Sciatic nerve (tissue), 2 donors: ENCODE measurements around the gene TTLL5. TPM values are rescaled to one million over a fixed set of nuclear protein-coding genes. Genes with fewer than 3 reads are reported as not detected.
A peak's percentile ranks its signal among the peaks of the same experiment; 100 is the strongest.
"Not testable (repeated sequence)": the region's sequence is repeated elsewhere in the genome, so short reads cannot be mapped to it uniquely, and the experiment has no call there.

Experiments used
- ATAC-seq: fragments of 200-7000 bp; cut with Tn5 transposase; one replicate; pipeline ENCODE4 v1.9.1; 2020; ENCODE audit warnings: mild to moderate bottlenecking, moderate library complexity
- DNase-seq: peaks from one replicate; pipeline ENCODE4 v3.0.0-alpha.2; 2020; ENCODE audit warnings: low spot score
- intact Hi-C: fragments of 100-400 bp; cut with DNase I; formaldehyde crosslinking; loops from one replicate; pipeline ENCODE4 v1.14.2; 2022
- total RNA-seq: library from RNA; stranded (reverse); fragmentation: NEBNext Ultra II Directional; extraction: Animal tissue kit (Norgen Biotek cat#: 25700); gene quantifications from one replicate; pipeline ENCODE4 v1.2.1, GENCODE V29; 2021
- donor health status: DM: no; HTN: no; CAD: no.
- donor health status: DM: no; HTN: no; CAD: no.

The TTLL5 gene
- total RNA-seq, 1 donor from 2014 or later = 44.0 TPM

DNA sequence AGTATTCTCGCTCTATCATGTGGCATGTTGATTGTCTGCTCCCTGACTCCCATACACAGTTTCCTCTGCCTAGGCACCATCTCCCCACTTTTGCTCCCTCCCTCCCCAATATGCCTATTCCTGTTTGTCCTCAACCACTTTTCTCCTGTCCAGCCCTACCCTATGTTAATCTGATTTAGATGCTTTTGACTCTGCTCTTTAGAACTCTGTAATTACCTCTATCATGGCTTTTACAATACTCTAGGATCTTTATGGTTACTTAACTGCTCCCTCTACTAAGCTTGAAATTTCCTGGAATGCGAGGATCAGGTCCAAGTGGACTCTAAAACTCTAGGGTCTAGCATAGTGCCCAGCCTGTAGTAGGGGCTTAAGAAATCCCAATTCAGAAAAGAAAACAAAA, 252.1 kb downstream of the TTLL5 start:
- intact Hi-C loops = no loop called here
- no peak for DNase-seq
- ATAC-seq = no peak

DNA sequence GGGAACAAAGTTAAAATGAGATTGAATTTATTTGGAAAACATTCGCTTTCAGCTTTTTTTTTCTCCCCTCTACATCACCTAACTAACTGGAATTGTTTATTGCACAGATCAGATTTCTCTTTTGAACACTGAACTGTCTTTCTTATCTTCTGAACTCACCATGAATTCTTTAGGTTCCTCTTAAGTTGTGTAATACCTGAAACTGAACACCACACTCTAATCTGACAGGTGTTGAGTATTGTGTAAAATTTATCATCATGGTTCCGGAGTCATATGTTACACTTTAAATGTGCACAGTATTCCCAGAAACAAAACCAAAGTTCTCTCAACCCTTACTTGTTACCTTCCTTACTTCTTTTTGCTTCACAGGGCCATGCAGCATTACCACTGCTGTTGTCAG, 254.0 kb downstream of the TTLL5 start:
- intact Hi-C loops = no loop called here
- ATAC-seq (no peak), DNase-seq (no peak)

DNA sequence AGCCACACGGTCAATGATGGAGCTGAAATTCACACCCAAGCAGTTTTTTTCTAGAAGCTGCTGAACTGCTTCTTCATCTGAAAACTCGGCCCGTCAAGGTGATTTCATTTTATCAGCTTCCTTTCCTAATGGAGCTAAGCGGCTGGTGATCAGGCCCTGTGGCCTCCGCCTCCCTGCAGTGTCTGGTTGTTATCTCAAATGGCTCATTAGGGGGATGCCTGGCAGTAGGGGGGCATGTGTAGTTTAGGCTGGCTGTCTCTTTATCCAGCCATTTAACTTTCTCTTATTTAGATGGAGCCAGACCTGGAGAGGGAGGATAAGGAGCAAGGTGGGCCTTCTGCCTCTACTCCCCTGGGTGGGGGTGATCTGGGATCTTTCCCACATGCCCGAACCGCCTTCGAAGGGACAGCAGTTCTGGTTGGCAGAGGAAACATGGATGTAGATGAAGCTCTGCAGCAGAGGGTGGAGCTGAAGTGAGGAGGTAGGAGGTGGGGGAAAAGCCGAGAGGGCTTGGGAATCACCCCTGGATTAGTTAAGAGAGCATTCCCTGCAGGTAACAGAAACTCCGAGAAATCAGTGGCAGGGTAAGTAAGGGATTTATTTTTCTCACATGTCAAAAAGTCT, 256.4 kb downstream of the TTLL5 start:
- intact Hi-C loops = no loop called here
- ATAC-seq = no peak
- no peak for DNase-seq

DNA sequence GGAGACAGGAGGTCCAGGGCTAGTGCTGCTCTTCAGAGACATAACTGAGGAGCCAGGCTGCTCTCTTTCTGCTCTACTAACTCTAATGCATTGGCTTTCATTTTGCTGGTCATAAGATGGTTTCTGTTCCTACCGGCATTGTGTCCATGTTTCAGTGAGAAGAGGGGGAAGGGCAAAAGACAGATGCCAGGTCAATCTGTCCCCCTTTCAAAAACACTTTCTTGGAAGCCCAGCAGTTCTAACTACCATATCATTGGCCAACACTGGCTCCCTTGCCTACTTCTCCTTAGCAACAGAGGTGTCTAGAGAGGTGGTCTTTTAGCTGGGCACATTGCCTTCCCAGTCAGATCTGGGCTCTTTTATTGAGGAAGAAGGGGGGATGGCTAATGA, 256.9 kb downstream of the TTLL5 start:
- DNase-seq (no peak), ATAC-seq (no peak)
- intact Hi-C loops = no loop called here

DNA sequence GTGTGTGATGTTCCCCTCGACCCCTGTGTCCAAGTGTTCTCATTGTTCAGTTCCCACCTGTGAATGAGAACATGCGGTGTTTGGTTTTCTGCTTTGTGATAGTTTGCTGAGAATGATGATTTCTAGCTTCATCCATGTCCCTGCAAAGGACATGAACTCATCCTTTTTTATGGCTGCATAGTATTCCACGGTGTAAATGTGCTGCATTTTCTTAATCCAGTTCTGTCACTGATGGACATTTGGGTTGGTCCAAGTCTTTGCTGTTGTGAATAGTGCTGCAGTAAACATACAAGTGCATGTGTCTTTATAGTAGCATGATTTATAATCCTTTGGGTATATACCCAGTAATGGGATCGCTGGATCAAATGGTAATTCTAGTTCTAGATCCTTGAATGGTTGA, 259.4 kb downstream of the TTLL5 start:
- ATAC-seq, DNase-seq, intact Hi-C loops: not testable (repeated sequence)

DNA sequence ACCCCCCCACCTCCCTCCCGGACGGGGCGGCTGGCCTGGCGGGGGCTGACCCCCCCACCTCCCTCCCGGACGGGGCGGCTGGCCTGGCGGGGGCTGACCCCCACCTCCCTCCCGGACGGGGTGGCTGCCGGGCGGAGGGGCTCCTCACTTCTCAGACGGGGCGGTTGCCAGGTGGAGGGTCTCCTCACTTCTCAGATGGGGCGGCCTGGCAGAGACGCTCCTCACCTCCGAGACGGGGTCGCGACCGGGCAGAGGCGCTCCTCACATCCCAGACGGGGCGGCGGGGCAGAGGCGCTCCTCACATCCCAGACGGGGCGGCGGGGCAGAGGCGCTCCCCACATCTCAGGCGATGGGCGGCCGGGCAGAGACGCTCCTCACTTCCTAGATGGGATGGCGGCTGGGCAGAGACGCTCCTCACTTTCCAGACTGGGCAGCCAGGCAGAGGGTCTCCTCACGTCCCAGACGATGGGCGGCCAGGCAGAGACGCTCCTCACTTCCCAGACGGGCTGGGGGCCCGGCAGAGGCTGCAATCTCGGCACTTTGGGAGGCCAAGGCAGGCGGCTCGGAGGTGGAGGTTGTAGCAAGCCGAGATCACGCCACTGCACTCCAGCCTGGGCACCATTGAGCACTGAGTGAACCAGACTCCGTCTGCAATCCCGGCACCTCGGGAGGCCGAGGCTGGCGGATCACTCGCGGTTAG, 264.2 kb downstream of the TTLL5 start:
- ATAC-seq, intact Hi-C loops, DNase-seq: not testable (repeated sequence)

DNA sequence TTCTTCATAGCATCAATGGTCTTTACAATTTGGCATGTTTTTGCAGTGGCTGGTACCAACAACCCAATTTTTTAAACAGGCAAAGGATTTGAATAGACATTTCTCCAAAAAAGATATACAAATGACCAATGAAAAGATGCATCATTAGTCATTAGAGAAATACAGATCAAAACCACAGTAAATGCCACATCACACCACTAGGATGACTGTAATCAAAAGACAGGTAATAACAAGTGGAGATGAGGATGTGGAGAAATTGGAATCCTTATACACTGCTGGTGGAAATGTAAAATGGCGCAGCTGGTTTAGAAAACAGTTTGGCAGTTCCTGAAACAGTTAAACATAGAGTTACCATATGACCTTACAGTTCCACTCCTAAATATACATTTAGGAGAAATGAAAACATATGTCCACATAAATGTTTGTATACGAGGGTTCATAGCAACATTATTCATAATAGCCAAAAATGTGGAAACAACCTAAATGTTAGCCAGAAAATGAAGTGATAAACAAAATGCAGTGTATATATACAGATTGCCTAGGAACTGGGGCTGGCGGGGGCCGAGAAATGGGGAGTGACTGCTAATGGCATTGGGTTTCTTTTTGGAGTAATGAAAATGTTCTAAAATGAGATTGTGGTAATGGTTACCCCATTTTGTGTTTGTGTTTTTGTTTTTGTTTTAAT, 265.5 kb downstream of the TTLL5 start:
- ATAC-seq = no peak
- intact Hi-C loops = no loop called here
- DNase-seq = no peak

DNA sequence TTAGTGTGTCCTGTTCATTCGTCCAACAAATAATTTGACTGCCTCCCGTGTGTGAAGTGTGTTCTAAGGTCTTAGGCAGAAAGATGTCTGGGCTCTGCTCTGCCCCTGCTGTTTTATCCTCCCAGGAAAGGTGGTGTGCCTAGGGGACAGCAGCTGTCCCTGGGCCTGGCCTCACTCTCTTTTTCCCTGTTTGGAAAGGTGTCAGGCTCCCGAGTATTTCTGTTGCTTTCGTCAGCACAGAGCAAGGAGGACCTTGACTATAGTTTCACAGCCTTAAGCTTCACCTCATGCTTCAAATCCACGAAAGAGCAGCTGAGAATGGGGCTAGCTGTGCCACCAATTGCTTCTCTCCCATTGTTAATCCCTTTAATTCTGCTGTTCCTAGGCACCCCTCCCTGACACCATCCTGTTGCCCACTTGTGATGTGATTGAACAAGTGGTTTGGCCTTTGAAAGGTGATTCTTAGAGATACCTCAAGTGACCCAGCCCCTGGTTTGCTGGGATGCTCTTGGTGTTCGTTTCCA, 266.6 kb downstream of the TTLL5 start:
- DNase-seq = no peak
- ATAC-seq = no peak
- intact Hi-C loops = no loop called here

DNA sequence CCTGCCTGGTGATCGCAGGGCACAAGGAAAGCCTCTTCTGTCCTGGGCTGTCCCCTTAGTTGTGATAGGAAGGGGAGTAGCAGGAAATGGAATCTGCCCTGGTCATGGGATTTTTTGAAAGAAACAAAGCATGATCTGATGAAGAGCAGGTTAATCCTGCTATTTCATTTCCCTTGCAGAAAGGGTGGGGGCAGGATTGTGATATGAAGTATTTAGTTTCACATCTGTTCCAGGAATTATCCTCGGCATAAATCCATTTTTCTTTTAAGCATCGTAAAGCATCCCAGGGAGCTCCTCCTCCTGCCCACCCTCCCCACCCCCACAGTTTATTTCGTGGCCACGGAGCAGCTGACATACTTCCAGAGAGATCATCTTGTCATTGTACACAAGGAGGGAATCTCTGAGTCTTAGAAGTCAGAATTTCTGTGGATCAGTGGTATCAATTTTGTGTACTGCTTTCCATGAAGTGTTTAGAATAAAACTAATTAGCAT, 267.7 kb downstream of the TTLL5 start:
- DNase-seq (no peak), ATAC-seq (peak; percentile 44)
- intact Hi-C loops = no loop called here

DNA sequence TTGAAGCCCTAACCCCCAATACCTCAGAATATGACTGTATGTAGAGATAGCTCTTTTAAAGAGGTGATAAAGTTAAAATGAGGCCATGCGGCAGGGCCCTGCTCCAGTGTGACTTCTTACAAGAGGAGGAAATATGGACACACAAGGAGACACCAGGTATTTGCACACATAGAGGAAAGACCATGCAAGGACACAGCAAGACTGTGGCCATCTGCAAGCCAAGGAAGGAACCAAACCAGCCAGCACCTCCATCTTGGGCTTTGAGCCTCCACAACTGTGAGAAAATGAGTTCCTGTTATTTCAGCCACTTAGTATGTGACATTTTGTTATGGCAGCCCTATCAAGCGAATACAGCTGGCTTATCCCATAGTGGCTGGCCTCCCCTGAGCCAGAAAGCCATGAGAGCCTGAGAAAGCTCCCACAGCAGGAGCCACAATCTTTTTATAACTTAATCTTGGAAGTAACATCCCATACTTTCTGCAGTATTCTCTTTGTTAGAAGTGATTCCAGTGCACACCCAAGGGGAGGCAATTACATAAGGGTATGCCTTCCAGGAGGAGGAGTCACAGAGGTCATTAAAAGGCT, 272.8 kb downstream of the TTLL5 start:
- ATAC-seq = no peak
- no peak for DNase-seq
- intact Hi-C loops = loop anchor here (5.0 kb wide), 1 partner anchor 1907 kb away; no protein-coding TSS in a partner anchor

DNA sequence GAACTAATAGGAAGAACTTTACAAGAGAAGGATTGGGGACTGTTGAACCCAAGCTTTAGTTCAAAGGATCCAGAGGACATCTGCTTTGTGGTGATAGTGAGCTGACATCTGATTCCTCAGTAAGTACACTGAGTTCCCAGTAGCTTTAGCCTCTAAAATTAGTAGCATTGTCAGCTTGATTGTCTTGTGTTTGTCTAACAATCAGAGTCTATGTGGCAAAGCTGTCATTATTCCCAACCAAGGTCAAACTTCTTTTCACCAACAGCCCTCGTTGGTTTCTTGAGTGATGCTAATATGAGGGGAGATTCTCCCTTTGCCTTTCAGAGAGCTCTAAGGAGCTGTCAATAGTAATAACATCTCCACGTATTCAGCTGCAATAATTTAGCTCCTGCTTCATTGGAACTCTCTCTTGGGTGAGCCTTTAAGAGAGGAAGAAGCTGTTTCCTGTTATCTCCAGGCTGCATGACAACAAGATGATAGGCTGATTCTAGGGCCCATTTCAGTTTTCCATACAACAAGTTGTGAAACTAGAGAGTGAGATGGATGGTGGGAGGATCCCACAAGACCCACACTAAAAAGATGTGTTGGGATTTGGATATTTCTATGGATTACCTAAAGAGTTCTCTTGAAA, 274.1 kb downstream of the TTLL5 start:
- intact Hi-C loops = loop anchor here (5.0 kb wide), 1 partner anchor 1908 kb away; no protein-coding TSS in a partner anchor
- DNase-seq = no peak
- ATAC-seq = no peak

DNA sequence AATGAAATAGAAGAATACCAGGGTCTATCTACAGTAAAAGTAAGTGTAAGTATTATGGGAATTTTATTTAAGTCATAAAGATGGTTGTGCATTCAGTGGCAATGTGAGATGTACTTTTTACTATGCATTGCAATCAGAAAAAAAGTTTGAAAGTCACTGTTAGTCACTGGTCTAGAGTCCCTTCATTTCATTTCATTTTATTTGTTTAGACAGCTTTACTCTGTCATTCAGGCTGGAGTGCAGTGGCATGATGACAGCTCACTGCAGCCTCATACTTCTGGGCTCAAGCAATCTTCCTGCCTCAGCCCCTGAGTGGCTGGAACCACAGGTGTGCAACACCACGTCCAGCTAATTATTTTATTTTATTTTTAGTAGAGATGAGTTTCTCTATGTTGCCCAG, 278.2 kb downstream of the TTLL5 start:
- intact Hi-C loops = no loop called here
- ATAC-seq = no peak

DNA sequence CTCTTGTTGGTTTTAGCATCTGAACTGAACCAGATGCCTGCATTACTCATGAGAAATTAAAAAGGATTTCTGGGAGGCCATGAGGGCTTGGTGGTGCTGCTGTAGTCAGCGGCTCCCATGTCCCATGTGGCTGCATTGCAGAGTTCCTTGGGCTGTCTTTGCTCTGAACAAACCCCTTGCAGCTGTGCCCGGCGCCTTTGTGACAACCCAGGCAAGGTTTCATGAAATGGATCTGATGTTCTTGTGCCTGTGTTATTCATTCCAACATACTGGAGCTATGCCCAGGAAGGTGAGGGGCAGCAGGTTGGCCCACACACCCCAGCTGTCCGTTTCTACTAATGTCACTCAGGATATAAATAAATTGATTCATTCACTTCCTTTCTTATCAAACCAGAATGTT, 280.0 kb downstream of the TTLL5 start:
- DNase-seq (no peak), ATAC-seq (no peak)
- intact Hi-C loops = no loop called here

More for the DNA sequence above, 278.2 kb downstream of the TTLL5 start:
- DNase-seq = no peak

DNA sequence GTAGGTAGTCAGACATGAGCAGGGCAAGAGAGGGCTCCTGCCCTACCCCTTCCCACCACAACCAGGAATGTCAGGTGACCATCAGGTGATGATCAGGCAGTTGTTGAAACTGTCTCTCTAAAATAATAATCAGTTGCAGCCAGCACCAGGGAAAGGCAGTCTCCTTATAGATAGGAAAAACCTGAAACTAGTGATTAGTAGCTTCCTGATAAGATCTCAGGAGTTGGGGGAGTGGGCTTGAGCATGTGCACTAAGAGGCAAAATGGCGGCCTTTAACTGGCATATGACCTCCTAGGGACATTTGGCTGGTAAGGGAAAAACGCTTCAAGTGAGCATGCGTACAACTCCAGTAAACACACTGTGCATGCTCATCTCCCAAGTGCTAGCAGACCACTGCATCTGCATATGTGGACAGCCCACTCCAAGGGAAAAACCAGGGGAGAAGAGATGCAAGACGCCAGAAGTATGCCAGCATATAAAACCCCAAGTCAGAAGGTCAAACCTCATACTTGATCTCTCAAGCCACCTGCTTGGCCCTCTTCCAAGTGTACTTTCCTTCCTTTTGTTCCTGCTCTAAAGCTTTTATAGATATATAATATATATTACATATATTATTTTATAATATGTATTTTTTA, 283.7 kb downstream of the TTLL5 start:
- intact Hi-C loops = no loop called here
- no peak for DNase-seq
- no peak for ATAC-seq

DNA sequence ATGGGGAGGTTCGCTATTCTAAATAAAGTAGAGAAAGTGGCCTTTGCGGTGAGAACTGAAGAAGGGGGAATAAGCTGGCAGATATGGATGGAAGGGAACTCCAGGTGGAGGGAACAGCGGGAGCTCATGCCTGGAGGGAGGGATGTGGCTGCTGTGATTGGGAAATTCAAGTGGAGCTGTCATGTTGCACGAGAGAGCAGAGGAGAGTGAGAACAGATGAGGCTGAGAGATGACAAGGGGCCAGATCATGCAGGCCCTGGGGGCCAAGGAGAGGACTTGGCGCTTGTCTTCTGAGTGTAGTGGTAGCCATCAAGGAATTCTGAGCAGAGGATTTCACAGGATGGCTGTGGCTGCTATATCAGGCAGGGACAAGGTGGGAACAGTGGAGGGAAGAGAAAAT, 285.7 kb downstream of the TTLL5 start:
- intact Hi-C loops = no loop called here
- no peak for ATAC-seq

DNA sequence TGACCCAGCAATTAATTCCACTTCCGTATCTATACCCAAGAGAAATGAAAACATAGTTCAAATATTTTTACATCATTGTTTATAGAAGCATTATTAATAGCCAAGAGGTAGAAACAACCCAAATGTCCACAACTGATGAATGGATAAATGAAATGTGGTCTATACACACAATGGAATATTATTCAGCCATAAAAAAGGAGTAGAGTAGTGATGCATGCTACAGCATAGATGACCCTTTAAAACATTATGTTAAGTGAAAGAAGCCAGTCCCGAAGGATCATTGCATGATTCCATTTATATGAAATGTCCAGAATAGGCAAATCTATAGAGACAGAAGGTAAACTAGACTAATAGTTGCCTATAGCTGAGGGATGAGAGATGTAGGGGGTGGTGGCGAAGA, 291.4 kb downstream of the TTLL5 start:
- intact Hi-C loops = no loop called here
- DNase-seq (no peak), ATAC-seq (no peak)

More for the DNA sequence above, 285.7 kb downstream of the TTLL5 start:
- DNase-seq = no peak

DNA sequence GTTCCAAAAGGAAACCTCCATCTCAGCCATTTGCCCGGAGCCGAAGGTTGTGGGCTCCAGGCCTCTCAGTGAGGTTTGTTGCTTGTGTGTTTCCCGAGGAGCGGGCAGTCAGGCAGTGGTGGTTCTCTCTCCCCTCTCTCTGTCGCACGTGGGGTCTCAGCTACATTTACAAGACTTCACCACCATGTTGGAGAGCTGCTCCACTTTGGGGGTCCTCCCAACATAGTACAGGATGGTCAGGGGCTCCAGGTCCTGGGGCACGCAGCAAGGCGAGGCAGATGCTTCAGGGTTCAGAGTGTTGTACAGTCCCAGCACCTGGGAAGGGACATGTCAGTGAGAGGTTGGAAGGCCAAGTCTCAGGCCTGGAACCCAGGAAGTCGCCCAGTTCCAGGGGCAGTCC, 298.0 kb downstream of the TTLL5 start:
- intact Hi-C loops = no loop called here

DNA sequence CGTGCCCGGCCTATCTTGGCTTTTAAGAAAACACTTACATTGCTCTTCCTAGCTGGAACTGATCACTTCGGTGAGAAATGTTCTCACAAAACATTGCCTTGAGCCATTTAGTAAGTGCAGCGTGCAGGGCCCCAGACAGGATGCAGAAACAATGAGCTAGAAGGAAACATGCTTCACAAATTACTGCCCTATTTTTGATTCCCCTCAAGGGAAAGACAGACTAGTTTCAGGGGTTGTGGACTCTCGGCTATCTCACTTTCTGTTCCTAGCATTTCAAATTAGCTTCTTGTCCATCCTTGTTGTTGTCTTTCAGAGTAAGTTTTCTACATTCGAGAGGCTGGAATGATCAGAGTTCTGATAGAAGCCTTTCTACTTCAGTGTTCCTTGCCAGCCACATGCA, 299.2 kb downstream of the TTLL5 start:
- ATAC-seq (no peak), DNase-seq (no peak)
- intact Hi-C loops = no loop called here

More for the DNA sequence above, 298.0 kb downstream of the TTLL5 start:
- no peak for DNase-seq
- no peak for ATAC-seq

DNA sequence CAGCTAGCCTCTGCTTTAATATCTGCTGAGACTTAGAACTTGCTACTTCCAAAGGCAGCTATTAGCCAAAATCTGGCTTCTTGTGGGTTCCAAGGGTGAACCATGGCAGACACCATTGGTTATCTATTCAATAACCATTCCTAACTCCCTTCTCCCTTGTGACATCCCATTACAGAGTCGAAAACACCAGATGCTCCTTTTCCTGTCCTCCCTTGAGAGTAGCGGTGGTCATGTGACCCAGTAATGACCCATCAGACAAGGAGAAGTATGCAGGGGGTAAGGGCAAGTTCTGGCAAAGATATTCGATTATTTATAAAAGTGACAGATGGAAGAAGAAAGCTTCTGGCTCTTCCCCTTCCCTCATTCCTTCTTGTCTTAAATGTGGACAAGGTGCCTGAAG, 300.6 kb downstream of the TTLL5 start:
- DNase-seq (no peak), ATAC-seq (no peak)
- intact Hi-C loops = no loop called here
